Activated naive CD8-positive, alpha-beta T cell treated with anti-CD3 and anti-CD28 coated beads for 36 hours (primary cell): ENCODE results near the gene CELF2. TPM values are rescaled to one million over a fixed set of nuclear protein-coding genes. Genes with fewer than 3 reads are reported as not detected.

Experiments used
- DNase-seq: peaks from one replicate; pipeline ENCODE4 v3.0.0; 2021
- H3K27ac Mint-ChIP-seq: one replicate; pipeline ENCODE4 v1.8.0; 2022; ENCODE audit warnings: mild to moderate bottlenecking, moderate library complexity, mixed read lengths
- H3K27me3 Mint-ChIP-seq: one replicate; pipeline ENCODE4 v1.8.0; 2022; ENCODE audit warnings: mild to moderate bottlenecking, mixed read lengths
- H3K36me3 Mint-ChIP-seq: one replicate; pipeline ENCODE4 v1.8.0; 2021; ENCODE audit warnings: mild to moderate bottlenecking, mixed read lengths
- H3K4me1 Mint-ChIP-seq: one replicate; pipeline ENCODE4 v1.8.0; 2021; ENCODE audit warnings: mixed read lengths
- H3K4me3 Mint-ChIP-seq: one replicate; pipeline ENCODE4 v1.8.0; 2022; ENCODE audit warnings: mild to moderate bottlenecking, moderate library complexity, mixed read lengths
- H3K9me3 Mint-ChIP-seq: one replicate; pipeline ENCODE4 v1.8.0; 2022; ENCODE audit warnings: mixed read lengths
- total RNA-seq, 2 experiments: library from RNA; stranded (reverse); gene quantifications; one replicate each; pipeline ENCODE4 v1.2.3, GENCODE V29; 2021

The CELF2 gene
- total RNA-seq, 2 experiments from 2014 or later: 137 to 139 TPM

DNA sequence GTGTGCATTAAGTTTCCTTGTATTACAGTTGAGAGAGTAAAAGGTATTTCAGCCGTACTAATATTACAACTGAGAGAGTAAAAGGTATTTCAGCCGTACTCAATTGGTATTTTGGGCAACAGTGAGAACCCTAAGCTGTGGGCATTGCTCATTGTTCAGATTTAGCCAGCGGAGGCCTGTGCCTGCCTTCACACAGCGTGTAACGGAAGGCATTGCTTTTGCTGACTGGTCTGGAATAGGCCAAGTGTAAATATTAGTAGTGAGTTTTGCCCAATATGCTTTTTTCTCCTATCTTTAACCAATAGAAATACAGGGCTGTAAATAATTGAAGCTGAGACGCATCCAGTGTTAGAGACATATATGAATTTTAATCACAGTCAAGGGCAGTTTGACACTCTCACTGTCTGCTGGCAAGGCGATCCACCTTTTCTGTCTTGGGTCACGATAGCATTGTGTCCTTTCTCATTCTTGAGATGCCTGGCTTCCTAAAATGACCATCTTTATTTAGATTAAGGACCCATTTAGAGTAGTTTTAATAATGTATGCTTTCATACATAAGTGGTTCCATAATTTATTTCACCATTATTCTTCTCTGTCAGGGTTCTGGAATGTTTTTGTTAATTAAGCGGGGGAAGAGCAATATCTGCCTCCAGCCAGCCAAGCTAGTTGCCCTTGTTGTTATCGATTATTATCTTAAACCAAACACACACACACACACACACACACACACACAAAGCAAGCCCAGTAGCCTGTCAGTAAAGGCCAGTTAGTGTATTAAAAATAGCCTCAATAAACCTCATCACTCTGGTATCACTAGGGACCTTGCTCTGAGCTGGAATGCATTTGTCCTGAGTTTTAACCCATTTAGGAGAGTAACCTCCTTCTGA, 130.7 kb downstream of the CELF2 start:
- Mint-ChIP-seq H3K4me3 (peak overlapping the region; percentile 73), H3K4me1 (peaks cover 93% of the 10 kb centered on the region), H3K36me3 (no peaks in the 10 kb centered on the region), H3K9me3 (peaks cover 1% of the 10 kb centered on the region), H3K27me3 (no peaks in the 10 kb centered on the region), H3K27ac (peak overlapping the region; percentile 92)
- no peak for DNase-seq

DNA sequence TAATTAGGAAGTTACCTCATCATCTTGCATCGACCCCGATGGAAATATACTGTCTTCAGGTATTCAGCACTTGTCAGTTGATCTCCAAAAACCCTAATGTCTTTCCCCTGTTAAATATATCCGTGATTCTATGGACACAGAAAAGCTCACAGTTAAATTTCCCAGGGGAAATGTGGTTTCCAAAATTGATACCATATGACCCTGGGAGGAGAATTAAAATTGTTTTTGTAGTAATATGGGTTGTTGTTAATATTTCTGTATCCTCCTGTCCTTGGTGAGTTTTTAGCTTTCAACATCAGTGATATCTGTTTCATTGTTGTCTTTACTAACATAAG, 132.1 kb downstream of the CELF2 start:
- H3K4me1 Mint-ChIP-seq: peaks cover 97% of the 10 kb centered on the region
- DNase-seq: no peak
- H3K27me3 Mint-ChIP-seq: no peaks in the 10 kb centered on the region
- H3K36me3 Mint-ChIP-seq: no peaks in the 10 kb centered on the region
- peak overlapping the region; percentile 92 for H3K27ac Mint-ChIP-seq
- H3K9me3 Mint-ChIP-seq: no peaks in the 10 kb centered on the region
- peak overlapping the region; percentile 73 for H3K4me3 Mint-ChIP-seq

DNA sequence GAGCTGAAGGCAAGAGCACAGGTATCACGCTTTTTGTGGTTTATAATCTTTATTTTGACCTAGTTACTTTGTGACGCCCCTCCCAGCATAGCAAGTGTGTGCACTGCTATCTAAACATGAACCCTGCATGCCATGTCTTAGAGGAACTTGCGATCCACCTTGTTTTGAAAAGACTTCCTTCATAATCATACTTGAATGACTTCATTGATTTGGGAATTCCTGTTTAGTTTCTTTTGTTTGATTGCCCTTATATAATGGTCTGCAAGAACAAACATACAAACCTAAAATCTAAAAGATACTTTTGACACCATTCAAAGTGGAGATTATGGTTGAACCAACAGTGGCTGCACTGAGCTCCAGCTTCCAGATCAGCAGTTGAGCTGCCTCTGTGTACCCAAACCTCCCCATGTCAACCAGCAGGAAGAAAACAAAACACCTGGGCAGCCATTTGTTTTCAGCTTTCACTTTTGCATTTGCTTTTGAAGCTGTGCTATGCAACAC, 132.6 kb downstream of the CELF2 start:
- peaks cover 97% of the 10 kb centered on the region for H3K4me1 Mint-ChIP-seq
- no peaks in the 10 kb centered on the region for H3K27me3 Mint-ChIP-seq
- no peaks in the 10 kb centered on the region for H3K36me3 Mint-ChIP-seq
- H3K4me3 Mint-ChIP-seq: peak overlapping the region; percentile 73
- peak overlapping the region; percentile 92 for H3K27ac Mint-ChIP-seq
- no peak for DNase-seq
- H3K9me3 Mint-ChIP-seq: no peaks in the 10 kb centered on the region

DNA sequence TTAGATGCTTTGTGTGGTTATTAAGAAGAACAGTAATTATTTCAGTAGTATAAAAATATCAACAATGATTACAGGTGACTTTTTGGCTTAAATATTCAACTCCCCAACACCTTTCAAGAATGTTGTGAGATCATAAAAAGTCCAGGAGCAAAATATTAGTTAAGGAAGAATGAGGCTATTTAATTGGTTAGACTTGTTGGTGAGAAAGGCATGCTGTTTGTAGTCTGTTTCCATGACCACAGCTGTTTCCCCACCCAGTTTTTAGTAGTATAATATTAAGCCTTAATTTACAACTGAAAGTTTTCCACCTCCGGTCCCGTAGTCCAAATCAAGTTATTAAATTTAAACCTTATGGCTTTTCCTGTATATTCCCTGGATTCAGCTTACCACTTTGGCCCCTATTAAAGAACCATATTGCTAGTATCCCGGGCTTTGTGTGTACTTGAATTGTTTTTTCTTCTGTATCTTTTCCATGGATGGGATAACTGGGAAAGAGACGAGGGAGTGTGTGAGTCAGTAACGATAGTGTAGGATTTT, 133.3 kb downstream of the CELF2 start:
- no peak for DNase-seq
- peak overlapping the region; percentile 73 for H3K4me3 Mint-ChIP-seq
- no peaks in the 10 kb centered on the region for H3K27me3 Mint-ChIP-seq
- H3K4me1 Mint-ChIP-seq: peaks cover 97% of the 10 kb centered on the region
- H3K36me3 Mint-ChIP-seq: no peaks in the 10 kb centered on the region
- H3K9me3 Mint-ChIP-seq: no peaks in the 10 kb centered on the region
- H3K27ac Mint-ChIP-seq: peak overlapping the region; percentile 92

DNA sequence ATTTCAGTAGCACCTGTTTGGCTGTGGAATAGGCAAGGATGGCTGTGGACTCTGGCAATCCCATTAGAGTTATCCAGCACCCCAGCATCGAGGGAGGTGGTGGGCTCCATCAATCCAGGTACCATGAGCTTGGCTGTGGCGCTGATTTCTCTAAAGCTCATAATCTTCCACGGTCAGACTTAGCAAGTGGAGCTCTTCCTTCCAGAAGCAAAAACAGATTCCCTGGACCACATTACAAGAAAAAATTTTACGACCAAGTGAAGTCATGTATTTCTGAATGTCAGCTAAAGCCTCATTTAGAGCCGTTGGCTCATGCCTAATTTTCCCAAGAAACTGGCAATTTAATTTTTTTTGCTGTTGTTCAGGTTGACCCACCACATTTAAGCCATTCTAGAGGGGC, 135.1 kb downstream of the CELF2 start:
- no peak overlapping the region for H3K27ac Mint-ChIP-seq
- DNase-seq: no peak
- H3K36me3 Mint-ChIP-seq: no peaks in the 10 kb centered on the region

DNA sequence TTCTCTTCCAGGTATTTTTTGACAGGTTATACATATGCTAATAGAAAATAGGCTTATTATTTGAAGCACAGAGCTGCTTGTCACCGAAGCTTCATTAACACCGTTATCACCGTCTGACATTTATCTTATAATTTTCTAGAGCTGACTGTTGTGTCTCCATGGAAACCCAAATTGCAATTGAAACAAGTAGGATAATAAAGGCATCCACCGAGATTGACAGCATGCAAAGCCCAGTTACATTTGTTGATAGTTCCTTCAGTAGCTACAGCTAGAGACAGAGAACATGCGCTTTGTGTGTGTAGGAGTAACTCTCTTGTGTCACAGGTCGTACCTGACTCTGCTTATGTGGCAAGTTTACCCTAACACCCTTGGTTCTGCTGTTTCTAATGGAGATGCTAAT, 135.6 kb downstream of the CELF2 start:
- H3K36me3 Mint-ChIP-seq: no peaks in the 10 kb centered on the region
- DNase-seq: no peak
- H3K27ac Mint-ChIP-seq: peak overlapping the region; percentile 50
- no peaks in the 10 kb centered on the region for H3K9me3 Mint-ChIP-seq
- H3K27me3 Mint-ChIP-seq: no peaks in the 10 kb centered on the region
- no peak overlapping the region for H3K4me3 Mint-ChIP-seq
- H3K4me1 Mint-ChIP-seq: peaks cover 97% of the 10 kb centered on the region

More for the DNA sequence above, 135.1 kb downstream of the CELF2 start:
- peaks cover 97% of the 10 kb centered on the region for H3K4me1 Mint-ChIP-seq
- no peak overlapping the region for H3K4me3 Mint-ChIP-seq
- H3K27me3 Mint-ChIP-seq: no peaks in the 10 kb centered on the region
- H3K9me3 Mint-ChIP-seq: no peaks in the 10 kb centered on the region

DNA sequence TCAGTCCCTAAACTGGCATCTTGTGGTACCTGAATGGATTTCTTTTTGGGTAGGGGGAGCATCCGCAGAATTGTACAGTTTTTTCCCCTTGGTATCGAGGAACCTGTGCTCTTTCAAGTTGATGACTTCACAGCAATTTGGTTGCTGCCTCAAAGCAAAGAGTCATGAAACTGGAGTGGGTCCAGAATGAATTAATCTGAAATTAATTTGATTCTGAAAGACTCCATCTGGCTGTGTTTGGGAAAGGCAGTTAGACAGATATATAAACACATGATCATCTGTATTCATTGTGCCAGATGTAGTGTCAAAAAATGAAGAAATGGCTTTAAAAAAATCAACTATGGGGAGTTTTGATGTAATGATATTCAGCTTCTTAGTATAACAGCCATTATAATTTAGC, 136.1 kb downstream of the CELF2 start:
- H3K4me3 Mint-ChIP-seq: no peak overlapping the region

DNA sequence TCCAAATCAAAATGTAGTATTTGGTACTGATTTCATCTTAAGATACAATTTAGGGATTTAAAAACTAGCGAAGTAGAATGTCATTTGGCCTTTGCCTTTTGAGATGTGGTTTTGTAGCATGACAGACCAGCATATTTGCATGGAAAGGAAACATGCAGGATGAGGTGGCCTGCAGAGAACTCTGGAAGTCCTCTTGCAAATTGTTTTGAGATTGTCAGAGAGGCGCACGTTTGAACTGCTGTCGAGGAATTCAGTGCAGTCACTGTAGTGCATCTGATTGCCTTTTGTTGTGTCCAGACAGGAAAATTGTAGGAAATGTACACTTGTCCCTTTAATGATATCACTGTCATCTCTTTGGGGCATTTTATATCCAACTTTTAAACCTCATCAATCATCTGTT, 136.7 kb downstream of the CELF2 start:
- Mint-ChIP-seq H3K9me3 (no peaks in the 10 kb centered on the region), H3K4me3 (peak overlapping the region; percentile 6), H3K27ac (peak overlapping the region; percentile 3), H3K36me3 (no peaks in the 10 kb centered on the region), H3K27me3 (no peaks in the 10 kb centered on the region), H3K4me1 (peaks cover 96% of the 10 kb centered on the region)
- DNase-seq: no peak

More for the DNA sequence above, 136.1 kb downstream of the CELF2 start:
- no peaks in the 10 kb centered on the region for H3K27me3 Mint-ChIP-seq
- peak overlapping the region; percentile 50 for H3K27ac Mint-ChIP-seq
- peaks cover 97% of the 10 kb centered on the region for H3K4me1 Mint-ChIP-seq
- no peaks in the 10 kb centered on the region for H3K9me3 Mint-ChIP-seq
- no peak for DNase-seq
- no peaks in the 10 kb centered on the region for H3K36me3 Mint-ChIP-seq

DNA sequence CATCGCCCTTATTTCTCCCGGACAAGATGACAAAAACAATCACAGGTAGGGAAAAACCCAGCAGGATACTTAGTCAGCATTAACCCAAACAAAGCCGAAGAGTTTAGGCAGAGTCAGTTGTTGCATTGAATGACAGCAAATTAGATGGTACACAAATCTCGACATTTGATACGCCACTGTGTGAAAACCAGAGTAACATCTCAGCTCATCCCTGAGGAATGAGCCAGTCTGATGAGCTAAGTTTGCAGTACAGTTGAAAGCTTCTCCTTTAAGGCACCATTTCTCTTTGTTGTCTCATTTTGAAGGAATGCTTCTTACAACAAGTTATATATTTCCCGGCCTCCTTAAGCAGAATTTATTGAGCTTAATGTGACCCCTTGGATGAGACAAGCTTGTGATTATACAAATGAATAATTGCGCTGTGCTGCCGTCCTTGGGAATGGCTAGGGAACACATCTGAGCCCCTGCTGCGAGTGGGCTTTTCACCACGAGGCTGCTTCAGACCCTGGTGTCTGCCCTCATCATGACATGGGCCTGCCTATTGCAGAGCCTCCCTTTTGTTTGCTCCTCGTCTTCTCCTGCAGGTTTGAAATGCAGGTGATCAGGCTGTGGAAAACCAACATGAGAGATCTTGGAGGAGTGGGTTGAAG, 137.3 kb downstream of the CELF2 start:
- Mint-ChIP-seq H3K4me3 (no peak overlapping the region), H3K27me3 (no peaks in the 10 kb centered on the region), H3K4me1 (peaks cover 93% of the 10 kb centered on the region), H3K36me3 (no peaks in the 10 kb centered on the region), H3K27ac (peak overlapping the region; percentile 3), H3K9me3 (no peaks in the 10 kb centered on the region)
- no peak for DNase-seq

DNA sequence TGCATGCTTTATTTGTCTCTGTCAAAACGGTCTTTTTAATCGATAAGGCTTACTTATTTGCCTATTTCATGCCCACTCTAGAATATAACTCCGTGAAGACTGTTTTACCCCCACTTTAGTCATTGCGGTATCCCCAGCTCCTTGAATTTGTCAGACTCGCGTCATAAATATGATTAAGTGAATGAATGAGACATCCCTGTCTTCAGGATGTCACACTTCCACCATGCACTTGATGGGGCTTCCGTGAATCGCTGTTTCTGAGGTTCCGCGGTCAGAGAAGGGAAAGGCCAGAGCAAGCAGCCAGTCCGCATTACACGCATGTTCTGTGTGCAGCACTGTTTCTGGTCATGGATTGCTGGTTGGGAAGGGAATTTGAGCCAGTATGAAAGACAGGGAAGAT, 138.8 kb downstream of the CELF2 start:
- DNase-seq: no peak
- H3K4me3 Mint-ChIP-seq: no peak overlapping the region
- no peaks in the 10 kb centered on the region for H3K9me3 Mint-ChIP-seq
- H3K27ac Mint-ChIP-seq: no peak overlapping the region
- no peaks in the 10 kb centered on the region for H3K36me3 Mint-ChIP-seq
- H3K4me1 Mint-ChIP-seq: peaks cover 89% of the 10 kb centered on the region
- H3K27me3 Mint-ChIP-seq: no peaks in the 10 kb centered on the region

DNA sequence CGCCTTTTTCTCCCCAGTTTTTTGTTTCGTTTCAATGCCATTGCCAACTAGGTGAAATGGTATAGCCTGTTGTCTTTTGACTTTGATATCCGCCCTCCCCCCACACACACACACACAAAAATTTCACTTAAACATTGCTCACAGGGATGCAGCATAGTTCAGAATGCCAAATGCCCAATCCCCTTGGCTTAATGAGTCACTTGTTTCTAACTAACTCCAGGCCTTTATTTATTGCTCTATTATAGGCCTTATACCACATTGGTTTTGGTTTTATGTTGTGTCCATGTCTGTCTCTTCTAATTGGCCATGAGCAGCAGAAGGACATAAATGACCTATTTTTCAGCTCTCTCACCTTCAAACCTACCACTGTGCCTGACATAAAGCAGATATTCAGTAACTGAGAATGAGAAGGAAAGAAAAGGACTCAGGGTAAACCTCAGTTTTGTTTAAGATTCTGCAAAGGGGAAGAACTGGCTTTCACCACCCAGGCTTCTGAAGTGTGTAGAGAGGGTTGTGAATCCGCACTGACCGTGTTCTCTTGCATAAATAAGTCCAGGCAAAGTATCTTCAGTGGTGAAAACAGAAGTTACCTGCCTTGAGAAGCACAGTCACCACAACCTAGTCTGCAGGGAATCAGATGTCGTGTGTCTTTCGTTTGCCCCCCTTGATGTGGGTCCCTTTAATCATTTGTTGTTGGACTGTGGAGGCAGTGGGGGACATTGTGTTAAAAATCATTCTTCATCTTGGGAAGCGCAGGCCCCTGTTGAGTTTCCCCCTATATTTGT, 139.8 kb downstream of the CELF2 start:
- H3K36me3 Mint-ChIP-seq: no peaks in the 10 kb centered on the region
- peak overlapping the region; percentile 68 for H3K27ac Mint-ChIP-seq
- H3K27me3 Mint-ChIP-seq: no peaks in the 10 kb centered on the region
- no peak for DNase-seq
- H3K4me1 Mint-ChIP-seq: peaks cover 89% of the 10 kb centered on the region
- H3K9me3 Mint-ChIP-seq: peaks cover 5% of the 10 kb centered on the region
- no peak overlapping the region for H3K4me3 Mint-ChIP-seq

DNA sequence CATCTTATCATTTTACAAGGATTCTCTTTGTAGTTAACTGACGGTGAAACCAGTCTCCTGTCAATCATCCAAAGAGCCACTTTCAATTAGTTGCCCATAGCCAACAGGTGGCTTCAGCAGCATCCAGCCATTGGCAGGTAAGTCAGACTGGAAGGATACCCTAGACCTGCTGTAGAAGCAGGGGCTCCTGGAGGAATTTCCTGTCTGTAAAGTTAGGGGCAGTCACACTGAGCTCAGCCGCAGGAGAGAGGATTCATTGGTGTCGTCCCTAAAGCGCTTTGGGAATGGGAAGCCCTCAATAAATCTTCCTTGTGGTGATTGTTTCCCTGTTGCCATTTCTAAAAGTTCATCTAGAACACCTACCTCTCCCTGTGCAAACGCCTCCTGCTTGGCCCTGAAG, 140.4 kb downstream of the CELF2 start:
- Mint-ChIP-seq H3K9me3 (peaks cover 5% of the 10 kb centered on the region), H3K27me3 (no peaks in the 10 kb centered on the region), H3K4me3 (no peak overlapping the region), H3K27ac (peak overlapping the region; percentile 68), H3K4me1 (peaks cover 91% of the 10 kb centered on the region), H3K36me3 (no peaks in the 10 kb centered on the region)
- no peak for DNase-seq

DNA sequence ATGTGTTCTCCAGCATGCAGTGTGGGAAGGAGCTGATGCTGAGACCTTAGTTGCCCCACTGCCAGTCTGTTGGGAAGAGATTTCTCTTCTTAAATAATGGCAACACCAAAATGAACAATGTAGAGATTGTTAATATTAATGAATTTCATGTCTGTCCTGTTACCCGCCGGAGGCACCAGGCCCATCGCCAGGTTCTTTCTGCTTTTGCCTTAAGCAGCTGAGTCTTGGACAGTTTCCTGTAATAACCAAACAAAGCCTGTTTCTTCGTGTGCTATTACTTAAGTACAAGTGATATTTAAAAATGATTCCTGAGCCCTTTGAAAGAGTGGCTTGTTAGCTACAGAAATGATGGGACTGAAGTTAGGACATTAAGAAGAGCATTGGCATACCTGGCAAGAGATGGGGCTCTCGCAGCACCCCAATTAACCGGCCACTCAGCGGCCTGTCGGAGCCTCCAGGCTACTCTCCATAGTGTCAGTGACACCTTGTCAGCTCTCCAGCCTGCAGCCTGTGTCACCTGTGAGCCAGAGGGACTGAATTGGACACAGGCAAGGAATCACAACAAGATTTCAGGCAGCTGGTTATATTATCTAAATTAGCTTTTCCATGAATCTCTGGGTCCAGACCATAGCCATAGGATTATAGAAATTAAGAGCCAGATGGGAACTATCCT, 142.0 kb downstream of the CELF2 start:
- no peak for DNase-seq
- Mint-ChIP-seq H3K4me3 (no peak overlapping the region), H3K9me3 (peaks cover 5% of the 10 kb centered on the region), H3K4me1 (peaks cover 89% of the 10 kb centered on the region), H3K27ac (no peak overlapping the region), H3K36me3 (no peaks in the 10 kb centered on the region), H3K27me3 (no peaks in the 10 kb centered on the region)

DNA sequence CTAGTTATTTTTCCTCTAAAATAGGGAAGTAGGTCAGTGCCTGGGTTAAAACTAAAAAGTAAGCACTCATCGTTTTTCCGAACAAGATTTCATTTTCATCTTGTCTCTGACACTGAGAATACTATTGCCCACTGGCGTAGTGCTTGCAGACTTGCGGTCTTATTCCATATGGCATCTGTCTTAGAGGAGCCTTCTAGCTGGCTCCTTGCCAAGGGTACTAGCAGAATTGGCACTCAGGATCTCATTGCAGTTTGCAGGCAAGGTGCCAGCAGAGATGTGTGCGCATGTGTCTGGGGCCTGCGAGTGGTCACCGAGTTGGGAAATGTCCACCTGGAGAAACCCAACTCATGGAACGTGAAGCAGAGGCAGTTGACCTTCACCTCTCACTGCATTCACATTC, 143.4 kb downstream of the CELF2 start:
- Mint-ChIP-seq H3K27me3 (no peaks in the 10 kb centered on the region), H3K9me3 (peaks cover 5% of the 10 kb centered on the region), H3K27ac (peak overlapping the region; percentile 99), H3K4me3 (no peak overlapping the region), H3K4me1 (peaks cover 76% of the 10 kb centered on the region), H3K36me3 (peaks cover 2% of the 10 kb centered on the region)
- DNase-seq: no peak
